HTERT RPE-1 (cell line): ENCODE measurements around the gene ANKHD1.

Source experiments
- in situ Hi-C: fragments of 300-500 bp; cut with MboI; formaldehyde crosslinking; loops from 4 replicates; pipeline ENCODE4 v1.14.3; 2020; ENCODE audit warnings: low sequenced_read_pairs

The ANKHD1 gene

GRCh38 chr5:140372971-140373487 is 28.6 kb upstream of the ANKHD1 start:
- in situ Hi-C loops = no loop called here

- in situ Hi-C loops = no loop called here
Observed at GRCh38 chr5:140381351-140381750, 20.3 kb upstream of the ANKHD1 start.

- in situ Hi-C loops = no loop called here
Observed at GRCh38 chr5:140381972-140382371, 19.7 kb upstream of the ANKHD1 start.

GRCh38 chr5:140382866-140383265 is 18.8 kb upstream of the ANKHD1 start:
- in situ Hi-C loops = no loop called here

- in situ Hi-C loops = no loop called here
Observed at GRCh38 chr5:140383300-140383699, 18.3 kb upstream of the ANKHD1 start.

GRCh38 chr5:140388052-140388451 is 13.6 kb upstream of the ANKHD1 start:
- in situ Hi-C loops = no loop called here

- in situ Hi-C loops = no loop called here
Observed at GRCh38 chr5:140391312-140391711, 10.3 kb upstream of the ANKHD1 start.

GRCh38 chr5:140391732-140392131 is 9.9 kb upstream of the ANKHD1 start:
- in situ Hi-C loops = no loop called here

GRCh38 chr5:140393738-140394137 is 7.9 kb upstream of the ANKHD1 start:
- in situ Hi-C loops = no loop called here

- in situ Hi-C loops = no loop called here
Observed at GRCh38 chr5:140398379-140398811, 3.2 kb upstream of the ANKHD1 start.

- in situ Hi-C loops = no loop called here
Observed at GRCh38 chr5:140399979-140400729, 1.5 kb upstream of the ANKHD1 start.

GRCh38 chr5:140400730-140401361 is 787 bp upstream of the ANKHD1 start:
- in situ Hi-C loops = no loop called here

GRCh38 chr5:140402258-140403074 is 833 bp downstream of the ANKHD1 start:
- in situ Hi-C loops = no loop called here

- in situ Hi-C loops = no loop called here
Observed at GRCh38 chr5:140403613-140404012, 2.0 kb downstream of the ANKHD1 start.

- in situ Hi-C loops = no loop called here
Observed at GRCh38 chr5:140408750-140409241, 7.2 kb downstream of the ANKHD1 start.

- in situ Hi-C loops = no loop called here
Observed at GRCh38 chr5:140413230-140413629, 11.6 kb downstream of the ANKHD1 start.

GRCh38 chr5:140417235-140417634 is 15.6 kb downstream of the ANKHD1 start:
- in situ Hi-C loops = no loop called here

GRCh38 chr5:140418862-140419520 is 17.4 kb downstream of the ANKHD1 start:
- in situ Hi-C loops = no loop called here

GRCh38 chr5:140420226-140420570 is 18.6 kb downstream of the ANKHD1 start:
- in situ Hi-C loops = no loop called here

GRCh38 chr5:140420665-140421361 is 19.2 kb downstream of the ANKHD1 start:
- in situ Hi-C loops = no loop called here
